K562 (cell line): ENCODE results near the gene GAS1. TPM values are rescaled to one million over a fixed set of nuclear protein-coding genes. Genes with fewer than 3 reads are reported as not detected.

Experiments
- ATAC-seq: fragments of 200-7000 bp; cut with Tn5 transposase; 3 replicates; pipeline ENCODE4 v1.9.1; 2020; ENCODE audit warnings: moderate library complexity
- BruUV-seq: library from RNA; stranded (reverse); fragments of 400-500 nt; replicated peaks from 2 replicates; lab custom pipeline; 2021; lab: Mats Ljungman, UMichigan
- CTCF ChIA-PET: fragments of 300-600 bp; formaldehyde crosslinking; extraction: SDS; loops from one replicate; lab custom pipeline; 2021; ENCODE audit warnings: low intra/inter-chr PET ratio; lab: Yijun Ruan, JAX
- POLR2A ChIA-PET: fragments of 300-600, 350-650 bp; sonication (Branson Sonifier 250); formaldehyde crosslinking; extraction: SDS; loops from one replicate; lab custom pipeline; 2021; ENCODE audit warnings: antibody characterized with exemption, inconsistent platforms; lab: Yijun Ruan, JAX
- DNase-seq, 4 experiments: peaks; one replicate each; pipeline versions ENCODE4 v3.0.0 to v3.0.0-alpha.2; 2011 to 2018; ENCODE audit warnings: low spot score in 3 of 4, mixed read lengths in 3 of 4; ENCODE audit errors: extremely low read depth in 1 of 4
- FAIRE-seq: peaks from 2 replicates; lab custom pipeline; 2011; peaks lifted over from hg19 to GRCh38; lab: Jason Lieb, UNC
- H2AFZ ChIP-seq: 2 replicates; pipeline ENCODE4 v1.6.0; 2011; ENCODE audit warnings: low read depth, low read length, control low read depth, inconsistent platforms
- H3K27ac ChIP-seq: fragments of 200-600 bp; 3 replicates; pipeline ENCODE4 v1.8.0; 2011; ENCODE audit warnings: low read depth, mild to moderate bottlenecking, control low read depth, inconsistent platforms, low read length, moderate library complexity, mixed read lengths; ENCODE audit errors: extremely low read depth
- H3K27me3 ChIP-seq, 2 experiments: fragments of 300-600 bp in 1 of 2; 2 replicates in 1 of 2; 3 replicates in 1 of 2; pipeline versions ENCODE4 v1.6.0 to v1.8.0; 2011; ENCODE audit warnings: inconsistent platforms in 2 of 2, low read length in 2 of 2, mild to moderate bottlenecking in 1 of 2, mixed read lengths in 1 of 2, moderate library complexity in 1 of 2; ENCODE audit not compliant: control insufficient read depth in 2 of 2, insufficient read depth in 2 of 2
- H3K36me3 ChIP-seq: fragments of 300-600 bp; 3 replicates; pipeline ENCODE4 v1.8.0; 2011; ENCODE audit warnings: mild to moderate bottlenecking, low read length, inconsistent platforms; ENCODE audit not compliant: control insufficient read depth, insufficient read depth
- H3K4me1 ChIP-seq, 2 experiments: fragments of 200-600 bp in 1 of 2; replicated peaks in 1 of 2; 2 replicates in 1 of 2; 3 replicates in 1 of 2; pipeline versions ENCODE4 v1.5.1 to v1.8.0; 2011; ENCODE audit warnings: inconsistent platforms in 2 of 2, low read length in 2 of 2, mild to moderate bottlenecking in 1 of 2, mixed read lengths in 1 of 2, moderate library complexity in 1 of 2; ENCODE audit not compliant: control insufficient read depth in 2 of 2, insufficient read depth in 2 of 2
- H3K4me2 ChIP-seq: 2 replicates; pipeline ENCODE4 v1.6.1; 2011; ENCODE audit warnings: low read length, control low read depth, inconsistent platforms, mixed read lengths; ENCODE audit not compliant: insufficient read depth
- H3K4me3 ChIP-seq: fragments of 200-600 bp; sonication (generic), shearing (Covaris generic); 2 replicates; pipeline ENCODE4 v1.5.1; 2016; ENCODE audit warnings: control low read depth, inconsistent platforms
- H3K79me2 ChIP-seq: fragments of 200-600 bp; 3 replicates; pipeline ENCODE4 v1.8.0; 2011; ENCODE audit warnings: low read length, inconsistent platforms; ENCODE audit not compliant: control insufficient read depth, insufficient read depth
- H3K9ac ChIP-seq, 2 experiments: 2 replicates each; pipeline versions ENCODE4 v1.6.0 to v1.6.1; 2011; ENCODE audit warnings: low read depth in 2 of 2, low read length in 2 of 2, control low read depth in 1 of 2, inconsistent platforms in 1 of 2, mild to moderate bottlenecking in 1 of 2, mixed read lengths in 1 of 2; ENCODE audit not compliant: insufficient read depth in 1 of 2
- H3K9me1 ChIP-seq: one replicate; pipeline ENCODE4 v1.6.0; 2011; ENCODE audit warnings: inconsistent platforms, mild to moderate bottlenecking, low read length, moderate library complexity; ENCODE audit not compliant: control insufficient read depth, insufficient read depth
- H3K9me3 ChIP-seq: replicated peaks from 2 replicates; pipeline ENCODE4 v1.5.1; 2011; ENCODE audit warnings: low read depth, low read length, inconsistent platforms; ENCODE audit not compliant: control insufficient read depth, insufficient read depth
- H4K20me1 ChIP-seq: replicated peaks from 2 replicates; pipeline ENCODE4 v1.6.1; 2011; ENCODE audit warnings: low read length, inconsistent platforms, mixed read lengths; ENCODE audit not compliant: control insufficient read depth, insufficient read depth
- CEBPB ChIP-seq: fragments of 450-650 bp; IDR thresholded peaks from 2 replicates; pipeline ENCODE4 v1.6.1; 2016; ENCODE audit warnings: missing genetic modification characterization, missing compliant biosample characterization
- CHCHD3 ChIP-seq: fragments of 250-450 bp; sonication (Bioruptor Pico); IDR thresholded peaks from 2 replicates; pipeline ENCODE4 v2.1.2; 2022; ENCODE audit warnings: mild to moderate bottlenecking
- GTF2A2 ChIP-seq: IDR thresholded peaks from 2 replicates; pipeline ENCODE4 v1.6.1; 2016; ENCODE audit warnings: mild to moderate bottlenecking, missing genetic modification characterization, missing compliant biosample characterization
- PHF8 ChIP-seq: fragments of 200-600 bp; sonication (generic); IDR thresholded peaks from 2 replicates; pipeline ENCODE4 v1.6.1; 2012; ENCODE audit warnings: mixed run types, mild to moderate bottlenecking, inconsistent platforms, low read length, moderate library complexity, borderline replicate concordance
- WGBS: fragments of 100-300 bp; shearing (Covaris generic); methylation state at CpG from one replicate; pipeline ENCODE4 v1.1.6; 2016; ENCODE audit warnings: low coverage, mixed read lengths; ENCODE audit not compliant: insufficient coverage; ENCODE audit errors: missing lambda C conversion rate; 5-methylcytosine and 5-hydroxymethylcytosine counted together
- in situ Hi-C: fragments of 300-500 bp; cut with MboI; formaldehyde crosslinking; loops from 4 replicates; pipeline ENCODE4 v1.15.0; 2018; ENCODE audit warnings: inconsistent platforms, mixed read lengths
- intact Hi-C: fragments of 100-400 bp; cut with micrococcal nuclease; formaldehyde crosslinking; loops from 2 replicates; pipeline ENCODE4 v1.14.2; 2022
- polyA plus RNA-seq, 8 experiments: library from polyadenylated mRNA; depleted of rRNA in 4 of 8; stranded (reverse) in 5 of 8; unstranded in 3 of 8; fragments of >200 nt; fragmentation: Nextera tagmentation in 2 of 8; fragmentation: Illumina TruSeq in 1 of 8; extraction: Ambion mirVana in 2 of 8; extraction: Trizol in 1 of 8; gene quantifications; 2 replicates each; pipeline versions ENCODE4 v1.2.1 to v1.2.3, GENCODE V29; 2011 to 2014; ENCODE audit warnings: inconsistent platforms in 1 of 8, missing spikeins in 1 of 8
- total RNA-seq, 7 experiments: library from RNA; depleted of rRNA in 6 of 7; stranded (reverse); fragments of >200 nt in 6 of 7; fragmentation: Illumina TruSeq in 2 of 7; extraction: Trizol in 2 of 7; gene quantifications; 2 replicates each; pipeline versions ENCODE4 v1.2.1 to v1.2.3, GENCODE V29; 2011 to 2021; ENCODE audit warnings: low replicate concordance in 1 of 7
- TF ChIP-seq, protein P1 (sequence below): IDR thresholded peaks from 2 replicates; pipeline ENCODE4 v1.6.1; 2012; ENCODE audit warnings: low read depth, low read length, improper control_type of control experiment, borderline replicate concordance
- TF ChIP-seq, protein P2 (sequence below): fragments of 450-650 bp; IDR thresholded peaks from 2 replicates; pipeline ENCODE4 v1.6.1; 2017; ENCODE audit warnings: antibody characterized with exemption
- TF ChIP-seq, protein P3 (sequence below): IDR thresholded peaks from 2 replicates; pipeline ENCODE4 v1.6.1; 2016; ENCODE audit warnings: missing genetic modification characterization, missing compliant biosample characterization
- TF ChIP-seq, protein P4 (sequence below): fragments of 450-650 bp; IDR thresholded peaks from 2 replicates; pipeline ENCODE4 v1.6.1; 2018; ENCODE audit not compliant: partially characterized antibody
- TF ChIP-seq, protein P5 (sequence below): fragments of 450-650 bp; conservative IDR thresholded peaks from 2 replicates; pipeline ENCODE4 v1.6.1; 2016; ENCODE audit warnings: missing genetic modification characterization, low read depth, mild to moderate bottlenecking, control low read depth, missing compliant biosample characterization

Gene GAS1
- total and polyA plus RNA-seq, 9 of the 15 experiments (the other 6 are each of a cell fraction or from before 2014, with no cell fraction given) = 0.07 to 0.09 TPM; not detected in 7

DNA sequence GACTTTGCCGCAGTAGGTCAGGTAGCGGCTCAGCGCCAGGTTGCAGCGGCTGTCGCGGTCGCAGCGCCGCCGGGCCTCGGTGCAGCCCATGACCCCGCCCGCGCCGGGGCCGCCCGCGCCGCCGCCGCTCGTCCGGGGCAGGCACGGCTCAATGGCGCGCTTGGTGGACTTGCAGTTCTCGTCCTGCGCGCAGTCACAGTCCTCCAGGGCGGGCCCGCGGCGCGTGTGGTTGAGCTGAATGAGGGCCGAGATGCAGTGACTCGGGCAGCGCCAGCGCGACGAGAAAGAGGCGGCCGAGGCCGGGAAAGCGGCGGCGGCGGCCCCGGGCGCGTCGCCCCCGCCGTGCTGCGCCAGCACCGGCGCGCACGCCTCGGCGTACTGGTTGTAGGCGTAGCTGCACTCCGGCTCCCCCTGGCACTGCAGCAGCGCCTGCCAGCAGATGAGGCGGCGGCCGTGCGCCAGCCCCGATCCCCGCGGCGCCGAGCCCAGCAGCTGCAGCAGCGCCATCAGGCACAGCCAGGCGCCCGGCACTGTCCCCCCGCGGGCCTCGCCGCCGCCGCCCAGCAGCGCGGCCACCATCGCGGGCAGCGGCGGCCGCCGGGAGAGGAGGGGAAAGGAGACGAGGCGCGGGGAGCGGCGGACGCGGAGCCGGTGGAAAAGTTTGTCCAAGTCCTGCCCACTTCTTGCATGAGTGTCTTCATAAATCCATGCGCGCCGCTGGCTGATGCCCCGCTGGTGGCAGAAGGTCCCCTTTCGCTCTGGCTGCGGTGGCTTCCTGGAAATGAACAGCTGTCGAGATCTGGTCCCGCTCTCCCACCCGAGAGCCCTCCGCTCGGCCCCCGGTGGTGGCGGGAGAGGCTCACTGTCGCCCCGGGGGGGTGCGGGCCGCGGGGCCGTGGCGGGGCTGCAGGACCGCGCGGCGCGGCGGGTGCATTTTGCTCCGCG lies 833 bp downstream of the GAS1 start:
- POLR2A ChIA-PET = no interaction called here
- H3K4me1 ChIP-seq = peaks cover 0 to 9% of the 10 kb centered on the region in 2 experiments; a peak in 2 of 5 replicates
- H4K20me1 ChIP-seq = no peaks in the 10 kb centered on the region
- H3K9ac ChIP-seq = no peak overlapping the region
- 96% methylated on average over 4 of the region's 125 CpGs for WGBS
- no peak for ATAC-seq
- peak in 1 of 4 experiments; percentile 6 for DNase-seq
- no peaks in the 10 kb centered on the region for H3K36me3 ChIP-seq
- no peaks in the 10 kb centered on the region for H3K79me2 ChIP-seq
- in situ Hi-C loops (no loop called here), intact Hi-C loops (no loop called here)
- H3K27ac ChIP-seq = no peak overlapping the region
- no peak overlapping the region for H3K4me2 ChIP-seq
- no peaks in the 10 kb centered on the region for H3K9me3 ChIP-seq
- no peak overlapping the region for H2AFZ ChIP-seq
- no TSS peak for BruUV-seq
- no peaks in the 10 kb centered on the region for H3K9me1 ChIP-seq
- CTCF ChIA-PET = no interaction called here
- FAIRE-seq = no peak
- no peaks in the 10 kb centered on the region for H3K27me3 ChIP-seq
- H3K4me3 ChIP-seq = 0 out of 2 replicates have a peak overlapping the region, but pooled peaks have one; percentile 29
- TF ChIP-seq, protein P1, sequence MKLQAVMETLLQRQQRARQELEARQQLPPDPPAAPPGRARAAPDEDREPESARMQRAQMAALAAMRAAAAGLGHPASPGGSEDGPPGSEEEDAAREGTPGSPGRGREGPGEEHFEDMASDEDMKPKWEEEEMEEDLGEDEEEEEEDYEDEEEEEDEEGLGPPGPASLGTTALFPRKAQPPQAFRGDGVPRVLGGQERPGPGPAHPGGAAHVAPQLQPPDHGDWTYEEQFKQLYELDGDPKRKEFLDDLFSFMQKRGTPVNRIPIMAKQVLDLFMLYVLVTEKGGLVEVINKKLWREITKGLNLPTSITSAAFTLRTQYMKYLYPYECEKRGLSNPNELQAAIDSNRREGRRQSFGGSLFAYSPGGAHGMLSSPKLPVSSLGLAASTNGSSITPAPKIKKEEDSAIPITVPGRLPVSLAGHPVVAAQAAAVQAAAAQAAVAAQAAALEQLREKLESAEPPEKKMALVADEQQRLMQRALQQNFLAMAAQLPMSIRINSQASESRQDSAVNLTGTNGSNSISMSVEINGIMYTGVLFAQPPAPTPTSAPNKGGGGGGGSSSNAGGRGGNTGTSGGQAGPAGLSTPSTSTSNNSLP = no peak
- TF ChIP-seq CEBPB = no peak
- TF ChIP-seq CHCHD3 = no peak
- TF ChIP-seq, protein P2, sequence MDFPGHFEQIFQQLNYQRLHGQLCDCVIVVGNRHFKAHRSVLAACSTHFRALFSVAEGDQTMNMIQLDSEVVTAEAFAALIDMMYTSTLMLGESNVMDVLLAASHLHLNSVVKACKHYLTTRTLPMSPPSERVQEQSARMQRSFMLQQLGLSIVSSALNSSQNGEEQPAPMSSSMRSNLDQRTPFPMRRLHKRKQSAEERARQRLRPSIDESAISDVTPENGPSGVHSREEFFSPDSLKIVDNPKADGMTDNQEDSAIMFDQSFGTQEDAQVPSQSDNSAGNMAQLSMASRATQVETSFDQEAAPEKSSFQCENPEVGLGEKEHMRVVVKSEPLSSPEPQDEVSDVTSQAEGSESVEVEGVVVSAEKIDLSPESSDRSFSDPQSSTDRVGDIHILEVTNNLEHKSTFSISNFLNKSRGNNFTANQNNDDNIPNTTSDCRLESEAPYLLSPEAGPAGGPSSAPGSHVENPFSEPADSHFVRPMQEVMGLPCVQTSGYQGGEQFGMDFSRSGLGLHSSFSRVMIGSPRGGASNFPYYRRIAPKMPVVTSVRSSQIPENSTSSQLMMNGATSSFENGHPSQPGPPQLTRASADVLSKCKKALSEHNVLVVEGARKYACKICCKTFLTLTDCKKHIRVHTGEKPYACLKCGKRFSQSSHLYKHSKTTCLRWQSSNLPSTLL = no peak
- TF ChIP-seq, protein P3, sequence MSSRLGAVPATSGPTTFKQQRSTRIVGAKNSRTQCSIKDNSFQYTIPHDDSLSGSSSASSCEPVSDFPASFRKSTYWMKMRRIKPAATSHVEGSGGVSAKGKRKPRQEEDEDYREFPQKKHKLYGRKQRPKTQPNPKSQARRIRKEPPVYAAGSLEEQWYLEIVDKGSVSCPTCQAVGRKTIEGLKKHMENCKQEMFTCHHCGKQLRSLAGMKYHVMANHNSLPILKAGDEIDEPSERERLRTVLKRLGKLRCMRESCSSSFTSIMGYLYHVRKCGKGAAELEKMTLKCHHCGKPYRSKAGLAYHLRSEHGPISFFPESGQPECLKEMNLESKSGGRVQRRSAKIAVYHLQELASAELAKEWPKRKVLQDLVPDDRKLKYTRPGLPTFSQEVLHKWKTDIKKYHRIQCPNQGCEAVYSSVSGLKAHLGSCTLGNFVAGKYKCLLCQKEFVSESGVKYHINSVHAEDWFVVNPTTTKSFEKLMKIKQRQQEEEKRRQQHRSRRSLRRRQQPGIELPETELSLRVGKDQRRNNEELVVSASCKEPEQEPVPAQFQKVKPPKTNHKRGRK (tag) = no peak
- TF ChIP-seq GTF2A2 = no peak
- TF ChIP-seq, protein P4, sequence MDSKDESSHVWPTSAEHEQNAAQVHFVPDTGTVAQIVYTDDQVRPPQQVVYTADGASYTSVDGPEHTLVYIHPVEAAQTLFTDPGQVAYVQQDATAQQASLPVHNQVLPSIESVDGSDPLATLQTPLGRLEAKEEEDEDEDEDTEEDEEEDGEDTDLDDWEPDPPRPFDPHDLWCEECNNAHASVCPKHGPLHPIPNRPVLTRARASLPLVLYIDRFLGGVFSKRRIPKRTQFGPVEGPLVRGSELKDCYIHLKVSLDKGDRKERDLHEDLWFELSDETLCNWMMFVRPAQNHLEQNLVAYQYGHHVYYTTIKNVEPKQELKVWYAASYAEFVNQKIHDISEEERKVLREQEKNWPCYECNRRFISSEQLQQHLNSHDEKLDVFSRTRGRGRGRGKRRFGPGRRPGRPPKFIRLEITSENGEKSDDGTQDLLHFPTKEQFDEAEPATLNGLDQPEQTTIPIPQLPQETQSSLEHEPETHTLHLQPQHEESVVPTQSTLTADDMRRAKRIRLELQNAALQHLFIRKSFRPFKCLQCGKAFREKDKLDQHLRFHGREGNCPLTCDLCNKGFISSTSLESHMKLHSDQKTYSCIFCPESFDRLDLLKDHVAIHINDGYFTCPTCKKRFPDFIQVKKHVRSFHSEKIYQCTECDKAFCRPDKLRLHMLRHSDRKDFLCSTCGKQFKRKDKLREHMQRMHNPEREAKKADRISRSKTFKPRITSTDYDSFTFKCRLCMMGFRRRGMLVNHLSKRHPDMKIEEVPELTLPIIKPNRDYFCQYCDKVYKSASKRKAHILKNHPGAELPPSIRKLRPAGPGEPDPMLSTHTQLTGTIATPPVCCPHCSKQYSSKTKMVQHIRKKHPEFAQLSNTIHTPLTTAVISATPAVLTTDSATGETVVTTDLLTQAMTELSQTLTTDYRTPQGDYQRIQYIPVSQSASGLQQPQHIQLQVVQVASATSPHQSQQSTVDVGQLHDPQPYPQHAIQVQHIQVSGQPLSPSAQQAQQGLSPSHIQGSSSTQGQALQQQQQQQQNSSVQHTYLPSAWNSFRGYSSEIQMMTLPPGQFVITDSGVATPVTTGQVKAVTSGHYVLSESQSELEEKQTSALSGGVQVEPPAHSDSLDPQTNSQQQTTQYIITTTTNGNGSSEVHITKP = no peak
- TF ChIP-seq PHF8 = no peak
- TF ChIP-seq, protein P5, sequence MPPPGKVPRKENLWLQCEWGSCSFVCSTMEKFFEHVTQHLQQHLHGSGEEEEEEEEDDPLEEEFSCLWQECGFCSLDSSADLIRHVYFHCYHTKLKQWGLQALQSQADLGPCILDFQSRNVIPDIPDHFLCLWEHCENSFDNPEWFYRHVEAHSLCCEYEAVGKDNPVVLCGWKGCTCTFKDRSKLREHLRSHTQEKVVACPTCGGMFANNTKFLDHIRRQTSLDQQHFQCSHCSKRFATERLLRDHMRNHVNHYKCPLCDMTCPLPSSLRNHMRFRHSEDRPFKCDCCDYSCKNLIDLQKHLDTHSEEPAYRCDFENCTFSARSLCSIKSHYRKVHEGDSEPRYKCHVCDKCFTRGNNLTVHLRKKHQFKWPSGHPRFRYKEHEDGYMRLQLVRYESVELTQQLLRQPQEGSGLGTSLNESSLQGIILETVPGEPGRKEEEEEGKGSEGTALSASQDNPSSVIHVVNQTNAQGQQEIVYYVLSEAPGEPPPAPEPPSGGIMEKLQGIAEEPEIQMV (tag) = no peak
